ENCODE data around the gene FKBP6.
"Not testable (repeated sequence)": the region's sequence is repeated elsewhere in the genome, so short reads cannot be mapped to it uniquely, and the experiment has no call there.

Gene FKBP6

DNA sequence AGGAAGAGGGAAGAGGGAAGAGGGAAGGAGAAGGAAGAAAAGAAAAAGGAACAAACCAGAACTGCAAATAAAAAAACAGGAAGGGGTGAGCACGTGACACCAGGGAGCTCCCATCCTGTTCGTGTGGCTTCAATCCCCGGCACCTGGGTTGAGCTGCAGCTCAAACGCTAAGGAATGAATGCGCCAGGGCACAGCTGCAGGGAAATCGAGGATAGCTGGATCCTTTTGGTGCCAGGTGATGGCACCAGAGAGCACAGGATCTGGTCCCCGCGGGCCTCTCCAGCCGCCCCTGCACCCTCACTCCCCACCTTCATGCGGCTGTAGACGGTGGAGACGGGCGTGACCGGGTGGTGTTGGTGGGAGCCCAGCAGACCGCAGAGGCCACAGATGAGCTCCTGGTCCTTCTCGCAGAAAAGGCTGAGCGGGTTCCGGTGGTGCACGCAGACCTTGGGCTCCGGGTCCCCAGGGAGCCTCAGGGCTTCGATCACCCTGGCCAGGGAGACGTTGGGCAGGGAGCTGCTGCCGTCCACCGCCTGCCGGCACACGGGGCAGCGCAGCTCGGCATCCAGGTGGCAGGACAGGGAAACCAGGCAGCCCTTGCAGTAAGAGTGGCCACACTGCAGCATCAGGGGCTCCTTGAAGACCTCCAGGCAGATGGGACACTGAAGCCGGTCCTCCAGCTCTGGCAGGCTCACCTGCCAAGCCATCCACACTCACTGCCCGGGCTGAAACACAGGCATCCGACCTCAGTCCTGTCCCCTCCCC, 3.7 kb upstream of the FKBP6 start:
- peak; percentile 33 to 41 for DNase-seq (ENCODE audit: low read depth in 2 of 2)

DNA sequence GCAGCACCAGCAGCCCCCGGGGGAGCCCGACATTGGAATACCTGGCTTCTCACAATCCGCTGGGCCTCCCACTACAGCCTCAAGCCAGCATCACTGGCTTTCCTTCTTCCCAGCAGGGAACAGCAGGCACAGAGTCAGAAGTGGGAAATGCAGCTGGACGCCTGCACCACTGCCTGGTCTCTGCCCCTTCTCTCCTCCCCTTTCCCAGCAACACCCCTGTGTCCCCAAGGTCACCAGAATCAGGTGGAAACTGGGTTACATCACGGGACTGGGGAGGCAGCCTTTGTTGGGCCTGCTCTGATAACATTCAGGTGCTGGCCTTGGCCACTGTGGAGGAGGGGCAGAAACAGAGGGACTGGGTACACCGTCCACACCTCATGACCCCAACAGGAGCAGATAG, 2.5 kb upstream of the FKBP6 start:
- DNase-seq (ENCODE audit: low read depth in 2 of 2) = not testable (repeated sequence)

DNA sequence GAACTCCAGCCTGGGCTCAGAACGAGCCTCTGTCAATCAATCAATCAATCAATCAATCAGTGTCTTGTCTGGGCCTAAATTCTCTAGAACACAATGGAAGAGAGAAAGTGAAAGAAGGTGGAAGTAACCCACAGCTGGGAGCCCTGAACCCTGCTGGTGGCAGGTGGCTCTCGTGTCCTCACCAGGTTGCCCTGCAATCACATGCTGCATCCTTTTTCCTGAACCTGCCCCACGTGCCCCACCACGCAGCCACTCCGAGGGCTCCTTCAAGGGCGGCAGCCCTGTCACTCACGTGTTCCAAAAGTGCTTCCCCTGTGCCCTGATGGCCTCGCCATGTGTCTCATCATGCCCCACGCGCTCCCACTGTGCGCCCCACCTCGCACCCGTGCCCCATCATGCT, 512 bp upstream of the FKBP6 start:
- not testable (repeated sequence) for DNase-seq (ENCODE audit: low read depth in 2 of 2)

DNA sequence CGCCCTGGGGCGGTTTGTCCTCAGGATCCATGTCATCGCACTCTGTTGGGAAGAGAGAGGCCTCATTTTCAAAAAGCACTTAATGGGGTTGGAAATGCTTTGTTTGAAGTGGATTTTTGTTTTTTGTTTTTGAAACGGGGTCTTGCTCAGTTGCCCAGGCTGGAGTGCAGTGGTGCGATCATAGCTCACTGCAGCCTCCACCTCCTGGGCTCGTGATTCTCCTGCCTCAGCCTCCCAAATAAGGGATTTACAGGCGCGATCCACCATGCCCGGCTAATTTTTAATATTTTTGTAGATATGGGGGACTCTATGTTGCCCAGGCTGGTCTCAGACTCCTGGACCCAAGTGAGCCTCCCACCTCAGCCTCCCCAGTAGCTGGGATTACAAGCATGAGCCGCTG, 735 bp downstream of the FKBP6 start:
- DNase-seq (ENCODE audit: low read depth in 2 of 2) = no peak

DNA sequence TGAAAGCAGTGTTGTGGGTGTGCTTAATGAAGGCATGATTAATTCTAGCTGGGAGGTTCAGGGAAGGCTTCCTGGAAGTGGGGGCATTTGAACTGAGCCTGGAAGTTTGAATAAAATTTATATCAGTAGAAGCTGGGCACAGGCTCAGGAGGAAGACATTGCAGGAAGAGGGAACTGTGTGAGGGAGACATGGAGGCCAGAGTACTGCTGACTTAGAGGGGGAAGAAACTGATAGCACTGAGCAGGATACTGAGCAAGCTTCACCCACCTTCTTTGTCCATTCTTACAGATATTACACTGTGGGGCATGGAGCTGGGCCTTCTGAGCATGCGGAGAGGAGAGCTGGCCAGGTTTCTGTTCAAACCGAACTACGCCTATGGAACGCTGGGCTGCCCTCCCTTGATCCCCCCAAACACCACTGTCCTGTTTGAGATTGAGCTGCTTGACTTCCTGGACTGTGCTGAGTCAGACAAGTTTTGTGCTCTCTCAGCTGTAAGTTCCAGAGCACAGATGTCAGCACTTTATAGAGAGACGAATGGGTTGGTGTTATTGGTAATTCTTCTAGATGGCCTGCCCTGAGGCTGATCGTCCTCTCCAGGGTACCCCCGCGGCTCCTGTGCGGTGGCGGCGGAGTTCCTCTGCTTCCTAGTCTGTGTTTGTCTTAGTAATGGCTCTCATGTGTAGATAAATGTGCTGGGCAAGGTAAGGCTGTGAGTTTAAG, 2.1 kb downstream of the FKBP6 start:
- no peak for DNase-seq (ENCODE audit: low read depth in 2 of 2)

DNA sequence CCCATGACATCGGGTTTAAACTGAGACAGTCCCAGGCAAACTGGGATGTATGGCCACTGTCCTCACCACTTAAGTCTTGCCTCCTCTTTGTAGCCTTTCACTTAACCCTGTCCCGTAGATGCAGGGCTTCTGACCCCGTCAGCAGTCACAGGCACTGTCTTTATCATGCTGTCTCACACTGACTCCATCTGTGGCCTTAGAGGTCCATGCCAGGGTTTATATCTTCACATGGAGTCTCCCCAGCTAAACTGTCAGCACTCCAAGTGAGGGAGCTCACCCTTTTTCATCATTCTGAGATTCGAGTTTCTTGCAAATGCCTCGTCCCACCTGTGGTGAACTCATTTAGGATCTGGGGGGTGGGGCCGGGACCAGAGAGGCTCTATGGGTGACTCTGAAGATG, 2.8 kb downstream of the FKBP6 start:
- DNase-seq (ENCODE audit: low read depth in 2 of 2) = no peak

DNA sequence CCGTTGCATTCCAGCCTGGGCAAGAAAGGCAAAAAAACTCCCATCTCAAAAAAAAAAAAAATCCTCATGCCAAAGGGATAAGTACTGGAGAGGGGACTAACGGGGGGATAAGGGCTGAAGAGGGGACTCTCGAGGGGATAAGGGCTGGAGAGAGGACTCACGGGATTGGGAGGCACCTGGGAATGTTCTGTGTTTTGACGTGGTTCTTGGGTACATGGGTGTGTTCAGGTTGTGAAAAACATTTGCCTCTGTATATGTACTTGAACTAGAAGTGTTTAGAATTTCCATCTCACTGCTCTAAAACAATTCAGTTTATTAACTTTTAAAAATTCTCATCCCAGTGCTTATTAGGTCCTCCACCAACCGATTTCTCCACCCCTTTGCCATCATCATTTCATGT, 4.5 kb downstream of the FKBP6 start:
- DNase-seq (ENCODE audit: low read depth in 2 of 2) = no peak

DNA sequence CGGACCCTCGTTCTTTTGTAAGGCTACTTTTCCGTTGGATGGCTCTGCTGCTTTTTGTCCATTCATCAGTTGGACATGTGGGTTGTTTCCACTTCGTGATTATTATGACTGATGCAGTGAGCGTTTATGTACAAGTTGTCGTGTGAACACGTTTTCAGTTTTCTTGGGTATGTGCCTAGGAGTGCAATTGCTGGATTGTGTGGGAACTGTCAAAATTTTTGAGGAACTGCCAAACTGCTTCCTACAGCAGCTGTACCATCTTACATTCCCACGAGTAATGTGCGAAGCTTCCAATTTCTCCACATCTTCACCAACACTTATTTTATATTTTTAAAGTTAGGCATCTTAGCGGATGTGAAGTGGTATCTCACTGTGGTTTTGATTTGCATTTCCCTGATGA, 10.4 kb downstream of the FKBP6 start:
- DNase-seq (ENCODE audit: low read depth in 2 of 2) = no peak

DNA sequence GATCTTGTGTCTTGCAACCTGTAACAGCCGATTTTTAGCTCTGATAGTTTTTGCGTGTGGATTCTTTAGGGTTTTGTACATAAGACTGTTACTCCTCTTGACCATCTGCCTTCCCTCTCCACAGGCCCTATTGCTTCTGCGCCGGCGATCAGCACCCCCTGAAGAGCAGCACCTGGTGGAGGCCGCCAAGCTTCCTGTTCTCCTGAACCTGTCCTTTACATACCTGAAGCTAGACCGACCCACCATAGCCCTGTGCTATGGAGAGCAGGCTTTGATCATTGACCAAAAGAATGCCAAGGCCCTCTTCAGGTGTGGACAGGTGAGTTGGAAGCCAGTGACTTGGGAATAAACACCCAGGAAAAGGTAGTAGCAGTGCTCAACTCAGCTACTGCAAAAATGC, 12.6 kb downstream of the FKBP6 start:
- no peak for DNase-seq (ENCODE audit: low read depth in 2 of 2)

DNA sequence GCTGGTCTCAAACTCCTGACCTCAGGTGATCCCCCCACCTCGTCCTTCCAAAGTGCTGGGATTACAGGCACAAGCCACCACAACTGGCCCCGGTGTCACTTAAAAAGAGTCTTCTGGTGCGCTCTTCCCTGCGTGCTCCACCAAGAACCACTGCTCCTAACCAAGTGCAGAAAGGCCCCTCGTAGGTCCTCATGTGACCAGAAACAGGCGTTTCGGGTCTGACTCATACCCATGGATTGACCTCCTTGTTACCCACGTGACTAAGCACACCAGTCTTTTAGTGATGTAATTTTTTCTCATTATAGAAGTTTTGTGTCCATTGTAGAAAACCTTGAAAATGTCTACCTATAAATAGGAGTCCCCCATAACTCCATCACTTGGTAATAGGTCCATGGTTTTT, 13.9 kb downstream of the FKBP6 start:
- DNase-seq (ENCODE audit: low read depth in 2 of 2) = no peak

DNA sequence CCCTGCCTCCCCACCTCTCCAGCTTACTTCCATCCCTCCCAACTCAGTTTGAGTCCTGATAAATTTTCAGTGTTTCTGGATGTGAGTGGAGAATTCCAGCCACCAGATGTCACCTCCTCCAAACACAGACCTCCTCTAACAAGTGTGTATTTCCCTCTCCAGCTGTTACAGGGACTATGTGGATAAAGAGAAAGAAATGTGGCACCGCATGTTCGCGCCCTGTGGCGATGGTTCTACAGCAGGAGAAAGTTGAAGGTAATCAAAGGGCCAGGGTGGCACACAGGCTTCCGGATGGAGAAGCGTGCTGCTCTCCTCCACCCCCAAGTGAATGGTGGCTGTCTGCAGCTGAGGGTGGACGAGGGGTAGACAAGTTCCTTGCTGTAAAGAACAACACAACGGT, 14.7 kb downstream of the FKBP6 start:
- DNase-seq (ENCODE audit: low read depth in 2 of 2) = no peak

DNA sequence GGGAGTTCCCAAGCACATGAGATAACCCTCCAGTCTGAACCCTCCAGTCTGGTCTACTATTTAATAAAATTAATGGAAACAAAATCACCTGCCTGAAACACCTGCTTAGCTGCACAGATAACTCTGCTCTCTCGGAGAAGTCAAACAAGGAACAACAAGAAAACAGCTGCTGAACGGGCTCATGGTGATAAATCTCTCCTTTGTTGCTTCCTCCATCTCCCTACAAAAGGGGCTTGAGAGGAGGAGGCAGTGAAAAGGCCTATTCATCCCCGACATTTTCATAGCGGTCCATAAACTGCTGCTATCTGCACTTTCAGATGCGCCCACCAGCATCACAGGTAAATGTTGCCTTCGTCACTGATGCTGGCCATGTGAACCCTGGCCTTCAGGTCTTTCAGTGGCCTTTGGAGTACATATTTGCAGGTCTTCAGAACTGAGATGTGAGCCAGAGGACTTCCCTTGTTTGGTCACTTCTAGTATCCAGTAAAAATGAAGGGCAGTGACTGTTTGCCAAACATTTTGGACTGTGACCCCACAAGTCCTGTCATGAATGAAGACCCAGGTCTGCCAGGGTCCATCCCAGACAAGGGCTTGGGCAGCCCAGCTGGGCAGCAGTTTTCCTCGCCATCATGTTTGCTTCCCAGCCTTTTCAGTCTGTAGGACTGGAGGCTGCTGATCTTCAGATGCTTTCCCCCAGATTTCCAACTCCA, 15.9 kb downstream of the FKBP6 start:
- no peak for DNase-seq (ENCODE audit: low read depth in 2 of 2)

DNA sequence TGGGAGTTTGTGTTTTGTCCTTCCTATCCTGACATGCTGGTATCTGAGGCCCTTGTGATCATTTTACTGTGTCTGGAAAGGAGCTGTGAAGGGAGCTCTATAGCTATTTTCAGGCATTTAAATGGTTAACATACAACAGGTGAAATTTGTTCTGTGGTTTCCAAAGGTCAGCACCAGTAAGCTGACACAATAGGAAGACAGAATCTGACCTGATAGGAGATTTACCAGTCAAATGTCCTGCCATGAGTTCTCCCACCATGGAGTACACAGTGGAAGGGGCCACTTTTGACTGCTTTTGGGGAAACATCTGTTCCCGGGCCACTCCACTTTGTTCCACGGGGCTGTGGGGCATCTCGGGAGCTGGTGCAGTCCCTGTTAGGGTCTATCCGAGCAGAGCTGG, 17.6 kb downstream of the FKBP6 start:
- no peak for DNase-seq (ENCODE audit: low read depth in 2 of 2)

DNA sequence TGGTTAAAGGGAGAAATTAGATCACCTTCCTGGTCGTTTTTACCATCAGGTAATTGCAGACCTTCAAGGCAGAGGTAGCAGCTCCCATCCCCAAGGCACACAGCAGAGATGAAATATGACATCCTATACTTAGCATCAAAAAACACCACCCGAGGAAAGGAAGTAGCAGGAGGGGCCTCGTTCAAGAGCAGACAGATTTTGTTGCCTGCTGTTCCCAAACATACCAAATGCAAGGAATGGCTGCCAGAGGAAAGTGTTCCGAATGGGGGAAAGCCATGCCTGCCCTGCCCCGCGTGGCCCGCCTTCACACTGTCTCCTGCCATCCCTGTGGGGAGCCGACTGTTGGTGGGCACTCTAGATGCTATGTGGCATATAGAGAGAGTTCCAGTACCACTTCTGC, 18.0 kb downstream of the FKBP6 start:
- DNase-seq (ENCODE audit: low read depth in 2 of 2) = no peak

DNA sequence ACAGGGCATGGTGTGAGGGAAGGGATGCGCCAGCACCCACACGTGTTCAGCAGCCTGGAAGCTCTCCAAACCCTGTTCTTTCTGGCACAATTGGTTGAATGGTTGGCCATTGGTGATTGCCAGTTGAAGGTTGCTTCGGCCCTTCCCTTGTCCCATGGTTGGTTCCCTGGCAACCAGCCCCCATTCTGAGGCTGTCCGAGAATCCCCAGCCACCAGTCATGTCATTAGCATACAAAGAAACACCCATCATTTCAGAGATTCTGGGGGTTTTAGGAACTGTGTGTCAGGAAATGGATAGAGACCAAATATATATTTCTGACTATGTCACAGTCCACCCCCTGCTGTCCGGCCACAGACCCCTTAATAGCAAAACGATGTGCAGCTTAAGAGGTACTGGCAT, 21.8 kb downstream of the FKBP6 start:
- no peak for DNase-seq (ENCODE audit: low read depth in 2 of 2)

DNA sequence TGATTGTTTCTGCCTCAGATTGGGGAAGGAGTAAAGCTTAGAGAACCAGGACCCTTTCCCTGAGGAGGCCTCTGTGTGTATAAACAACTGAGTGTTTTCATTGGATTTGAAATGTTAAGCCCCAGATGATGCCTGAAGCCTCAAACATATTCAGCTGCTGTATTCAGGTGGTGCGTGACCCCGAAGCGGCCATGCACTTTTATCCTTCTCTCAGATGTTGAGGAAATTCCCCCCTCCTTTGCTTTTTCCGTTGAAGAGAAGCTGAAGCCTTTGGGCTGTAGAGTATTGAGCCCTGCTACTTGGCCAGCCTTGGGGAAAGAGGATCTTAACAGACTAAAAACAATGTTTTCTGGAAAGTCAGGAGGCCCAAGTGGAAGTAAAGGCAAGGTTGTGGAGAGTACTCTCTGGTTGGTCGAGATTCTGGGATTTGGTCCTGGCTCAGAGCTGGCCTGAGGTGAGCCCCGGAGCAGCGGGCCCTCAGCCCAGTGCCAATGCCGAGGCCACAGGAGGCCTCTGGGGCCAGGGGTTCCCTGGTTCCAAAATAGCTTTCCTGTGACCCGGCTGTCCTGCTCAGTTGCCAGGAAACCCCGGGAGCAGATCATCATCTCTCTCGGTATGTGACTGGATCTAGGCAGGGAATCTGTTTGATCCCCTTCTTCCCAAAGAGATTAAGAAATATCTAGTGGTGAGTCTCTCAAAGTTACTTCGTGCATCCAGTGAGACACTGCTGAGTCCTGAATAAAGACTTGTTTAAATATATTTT, 22.5 kb downstream of the FKBP6 start:
- DNase-seq (ENCODE audit: low read depth in 2 of 2) = no peak

DNA sequence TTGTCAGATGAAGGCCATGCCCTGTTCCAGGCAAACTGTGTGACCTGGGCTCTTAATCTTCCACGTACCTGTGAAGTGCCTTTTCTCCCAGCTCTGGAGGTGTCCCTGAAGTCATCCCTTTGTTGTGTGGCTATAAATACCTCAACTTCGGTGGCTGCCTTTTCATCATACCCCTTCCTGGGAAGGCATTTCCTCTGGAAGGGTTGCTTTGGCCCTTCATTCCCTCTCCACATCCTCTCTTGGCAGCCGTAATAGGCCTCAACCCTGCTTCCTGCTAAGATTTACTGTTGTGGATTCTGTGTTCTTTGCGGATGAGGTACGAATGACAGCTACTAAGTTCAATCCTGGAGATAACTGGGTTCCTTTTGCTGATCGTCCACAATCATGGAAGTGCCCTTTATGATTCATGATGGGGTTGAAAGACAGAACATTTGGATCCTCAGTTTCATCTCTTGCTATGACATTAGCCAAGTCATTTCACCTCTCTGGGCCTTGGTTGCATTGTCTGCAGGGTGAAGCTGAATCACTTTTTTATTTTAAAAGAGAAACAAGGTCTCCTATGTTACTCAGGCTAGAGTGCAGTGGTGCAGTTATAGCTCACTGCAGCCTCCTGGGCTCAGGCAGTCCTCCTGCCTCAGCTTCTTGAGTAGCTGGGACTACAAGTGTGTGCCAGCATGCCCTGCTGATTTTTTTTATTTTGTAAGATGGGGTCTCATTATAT, 23.6 kb downstream of the FKBP6 start:
- no peak for DNase-seq (ENCODE audit: low read depth in 2 of 2)

DNA sequence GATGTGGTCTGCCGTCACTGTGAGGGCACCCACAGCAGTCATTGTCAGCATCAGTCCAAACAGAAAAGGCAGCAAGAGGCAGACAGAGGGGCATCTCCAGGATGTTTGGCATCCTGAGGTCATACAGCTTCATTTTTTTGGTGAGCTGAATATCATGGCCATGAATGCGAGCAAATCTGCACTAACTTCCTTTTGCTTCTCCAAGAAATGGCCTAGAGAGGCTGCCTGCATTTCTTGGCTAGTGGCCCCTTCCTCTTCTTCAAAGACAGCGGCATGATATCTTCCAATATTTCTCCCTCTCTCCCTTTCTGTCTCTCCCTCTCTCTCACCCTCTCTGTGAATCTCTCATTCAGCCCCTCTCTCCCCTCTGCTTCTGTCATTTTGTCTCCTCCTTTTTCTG, 24.8 kb downstream of the FKBP6 start:
- no peak for DNase-seq (ENCODE audit: low read depth in 2 of 2)

DNA sequence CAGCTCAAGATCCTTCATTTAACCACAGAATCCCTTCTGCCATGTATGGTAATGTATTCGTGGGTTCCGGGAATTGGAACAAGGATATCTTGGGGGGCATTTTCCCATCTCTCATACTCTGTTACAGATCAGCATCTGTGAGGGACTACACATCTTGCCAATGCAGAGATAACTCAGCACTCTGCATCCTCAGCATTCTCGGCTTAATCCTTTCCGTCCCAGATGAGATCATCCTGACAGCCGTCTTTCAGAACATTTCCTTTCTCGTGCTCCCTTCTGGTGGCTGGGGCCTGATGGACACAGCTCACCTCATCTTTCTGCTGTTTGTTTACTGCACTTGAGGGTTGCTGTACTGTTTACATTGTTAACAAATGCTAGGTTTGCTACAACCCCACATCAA, 25.3 kb downstream of the FKBP6 start:
- no peak for DNase-seq (ENCODE audit: low read depth in 2 of 2)

DNA sequence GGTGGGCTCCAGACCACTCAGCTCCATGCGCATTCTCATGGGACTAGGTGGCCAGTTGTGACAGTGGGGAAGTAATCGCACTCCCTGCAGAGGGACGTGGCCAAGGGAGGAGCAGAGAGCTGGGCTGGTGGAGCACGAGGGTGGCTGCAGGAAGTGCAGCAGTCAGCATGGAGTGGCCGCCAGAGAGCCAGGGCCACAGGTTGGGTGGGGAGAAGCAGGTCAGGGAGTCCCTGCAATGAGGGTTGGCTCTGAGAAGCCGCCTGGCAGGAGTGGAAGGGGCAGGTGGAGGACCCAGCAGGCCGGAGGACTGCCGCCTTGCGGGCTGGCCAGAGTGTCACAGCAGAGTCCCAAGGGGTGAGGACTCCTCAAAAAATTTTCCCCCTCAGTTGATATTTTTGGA, 26.2 kb downstream of the FKBP6 start:
- DNase-seq (ENCODE audit: low read depth in 2 of 2) = no peak

DNA sequence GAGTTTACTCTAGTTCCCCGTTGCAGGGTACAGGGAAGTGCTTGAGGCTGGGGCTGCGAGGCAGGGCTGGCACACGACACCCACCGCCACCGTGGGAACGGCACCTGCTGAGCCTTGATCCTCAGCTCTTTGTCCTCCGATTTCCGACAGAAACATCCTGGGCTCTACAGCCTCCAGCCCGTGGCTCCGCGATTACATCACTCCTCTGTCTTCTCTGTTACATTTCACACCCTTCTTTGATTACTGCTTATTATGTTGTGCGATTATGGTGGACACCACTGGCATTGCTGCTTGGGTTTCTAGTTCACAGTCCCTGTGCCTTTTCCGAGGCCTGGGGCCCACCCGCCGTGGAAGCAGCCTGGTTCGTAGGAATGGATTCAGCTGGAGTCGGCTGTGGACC, 26.9 kb downstream of the FKBP6 start:
- DNase-seq (ENCODE audit: low read depth in 2 of 2) = no peak

DNA sequence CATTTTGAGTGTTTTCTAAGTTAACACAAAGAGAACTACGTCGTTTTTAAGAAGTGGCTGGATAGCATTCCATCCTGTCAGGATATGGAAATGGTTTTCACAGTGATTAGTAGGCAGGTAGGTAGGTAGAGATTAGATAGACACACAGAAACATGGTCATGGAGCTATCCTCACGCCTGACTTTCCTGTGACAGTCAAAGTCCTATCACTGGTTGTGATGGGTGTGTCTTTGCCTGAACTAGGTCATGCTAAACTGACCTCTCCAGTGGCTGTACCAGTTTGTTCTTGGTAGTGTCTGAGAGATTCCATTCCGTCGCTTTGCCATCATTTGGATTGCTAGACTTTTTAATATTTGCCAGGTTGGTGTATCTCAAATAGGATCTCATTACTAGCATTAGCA, 28.2 kb downstream of the FKBP6 start:
- no peak for DNase-seq (ENCODE audit: low read depth in 2 of 2)

Measured in stimulated activated CD4-positive, alpha-beta T cell treated with anti-CD3 and anti-CD28 coated beads, Interleukin-1b, Interleukin-23, amount 100 ng/mL, for 4 hours (primary cell).